IMR-90 (cell line): Measurements from ENCODE around the gene DSN1. TPM values are rescaled to one million over a fixed set of nuclear protein-coding genes. Genes with fewer than 3 reads are reported as not detected.

ENCODE experiments used
- ATAC-seq: fragments of 200-7000 bp; cut with Tn5 transposase; 2 replicates; pipeline ENCODE4 v1.9.1; 2020; ENCODE audit warnings: low read depth, mild to moderate bottlenecking, moderate library complexity
- BruUV-seq: library from RNA; stranded (reverse); fragments of 400-500 nt; replicated peaks from 2 replicates; lab custom pipeline; 2021; lab: Mats Ljungman, UMichigan
- CTCF ChIA-PET: fragments of 300-600 bp; formaldehyde crosslinking; extraction: SDS; loops from one replicate; lab custom pipeline; 2021; ENCODE audit warnings: antibody characterized with exemption; lab: Yijun Ruan, JAX
- POLR2A ChIA-PET: fragments of 300-600 bp; sonication (Branson Sonifier 250); formaldehyde crosslinking; loops from one replicate; lab custom pipeline; 2022; ENCODE audit warnings: antibody characterized with exemption; ENCODE audit not compliant: unreplicated experiment; lab: Charles Lee
- DNase-seq: peaks from one replicate; pipeline ENCODE4 v3.0.0; 2013
- H2AFZ ChIP-seq: replicated peaks from 2 replicates; pipeline ENCODE3; 2013; ENCODE audit warnings: low read length, mild to moderate bottlenecking; ENCODE audit not compliant: poor library complexity
- H2AK5ac ChIP-seq: 2 replicates; pipeline ENCODE4 v1.6.1; 2013; ENCODE audit warnings: low read depth, low read length, inconsistent platforms
- H2AK9ac ChIP-seq: replicated peaks from 2 replicates; pipeline ENCODE3; 2013; ENCODE audit warnings: mild to moderate bottlenecking, low read depth, low read length, moderate library complexity; ENCODE audit not compliant: poor library complexity
- H2BK120ac ChIP-seq: 2 replicates; pipeline ENCODE4 v1.6.1; 2013; ENCODE audit warnings: low read depth, low read length, inconsistent platforms
- H2BK15ac ChIP-seq: 3 replicates; pipeline ENCODE4 v1.6.1; 2013; ENCODE audit warnings: low read depth, low read length, inconsistent platforms
- H2BK20ac ChIP-seq: 2 replicates; pipeline ENCODE4 v1.6.1; 2013; ENCODE audit warnings: low read depth, mild to moderate bottlenecking, inconsistent platforms, low read length, moderate library complexity
- H2BK5ac ChIP-seq: 2 replicates; pipeline ENCODE4 v1.6.1; 2013; ENCODE audit warnings: mild to moderate bottlenecking, low read depth, low read length, inconsistent platforms; ENCODE audit not compliant: poor library complexity, severe bottlenecking
- H3K14ac ChIP-seq: replicated peaks from 2 replicates; pipeline ENCODE4 v1.6.1; 2013; ENCODE audit warnings: low read depth, low read length, inconsistent platforms
- H3K18ac ChIP-seq: 2 replicates; pipeline ENCODE4 v1.6.1; 2013; ENCODE audit warnings: low read depth, low read length, control low read depth
- H3K23ac ChIP-seq: 2 replicates; pipeline ENCODE4 v1.6.1; 2013; ENCODE audit warnings: low read depth, low read length, inconsistent platforms
- H3K27ac ChIP-seq: 2 replicates; pipeline ENCODE4 v1.5.1; 2013; ENCODE audit warnings: mild to moderate bottlenecking, control low read depth, low read length; ENCODE audit not compliant: insufficient read depth
- H3K27me3 ChIP-seq: 2 replicates; pipeline ENCODE4 v1.6.1; 2013; ENCODE audit warnings: low read length; ENCODE audit not compliant: control insufficient read depth, insufficient read depth
- H3K36me3 ChIP-seq: 2 replicates; pipeline ENCODE4 v1.6.1; 2013; ENCODE audit warnings: low read length, mixed read lengths; ENCODE audit not compliant: control insufficient read depth, insufficient read depth
- H3K4ac ChIP-seq: 2 replicates; pipeline ENCODE4 v1.6.1; 2013; ENCODE audit warnings: low read depth, low read length, inconsistent platforms
- H3K4me1 ChIP-seq: 2 replicates; pipeline ENCODE4 v1.6.1; 2013; ENCODE audit warnings: low read length, mixed read lengths; ENCODE audit not compliant: control insufficient read depth, insufficient read depth
- H3K4me2 ChIP-seq: 2 replicates; pipeline ENCODE4 v1.6.1; 2013; ENCODE audit warnings: low read depth, mild to moderate bottlenecking, control low read depth, low read length, moderate library complexity
- H3K4me3 ChIP-seq: 2 replicates; pipeline ENCODE4 v1.5.1; 2013; ENCODE audit warnings: low read depth, mild to moderate bottlenecking, control low read depth, low read length, moderate library complexity; ENCODE audit not compliant: insufficient read depth
- H3K56ac ChIP-seq: 2 replicates; pipeline ENCODE4 v1.6.1; 2013; ENCODE audit warnings: low read length, inconsistent platforms; ENCODE audit not compliant: insufficient read depth; ENCODE audit errors: extremely low read depth
- H3K79me1 ChIP-seq, 2 experiments: 2 replicates each; pipeline ENCODE4 v1.6.1; 2013; ENCODE audit warnings: low read length in 2 of 2, inconsistent platforms in 1 of 2, low read depth in 1 of 2
- H3K9ac ChIP-seq: 2 replicates; pipeline ENCODE4 v1.6.1; 2013; ENCODE audit warnings: low read depth, low read length, control low read depth
- H3K9me1 ChIP-seq: 2 replicates; pipeline ENCODE4 v1.6.1; 2013; ENCODE audit warnings: low read length, inconsistent platforms; ENCODE audit not compliant: insufficient read depth
- H3K9me3 ChIP-seq: 2 replicates; pipeline ENCODE4 v1.6.1; 2013; ENCODE audit warnings: low read length; ENCODE audit not compliant: control insufficient read depth, insufficient read depth
- H4K20me1 ChIP-seq: 2 replicates; pipeline ENCODE4 v1.6.1; 2013; ENCODE audit warnings: low read length, inconsistent platforms; ENCODE audit not compliant: insufficient read depth
- H4K5ac ChIP-seq: 2 replicates; pipeline ENCODE4 v1.6.1; 2013; ENCODE audit warnings: mild to moderate bottlenecking, low read depth, low read length, control low read depth
- H4K8ac ChIP-seq, 2 experiments: 2 replicates each; pipeline ENCODE4 v1.6.1; 2013; ENCODE audit warnings: low read depth in 2 of 2, low read length in 2 of 2, control low read depth in 1 of 2, inconsistent platforms in 1 of 2
- H4K91ac ChIP-seq: 2 replicates; pipeline ENCODE4 v1.6.1; 2013; ENCODE audit warnings: low read depth, low read length, inconsistent platforms; ENCODE audit not compliant: insufficient read depth
- BHLHE40 ChIP-seq: fragments of 150-350 bp; IDR thresholded peaks from 2 replicates; pipeline ENCODE4 v1.6.1; 2016; ENCODE audit warnings: mild to moderate bottlenecking, low read depth, low read length
- CEBPB ChIP-seq: IDR thresholded peaks from 2 replicates; pipeline ENCODE4 v1.6.1; 2012; ENCODE audit warnings: low read depth, low read length, improper control_type of control experiment
- CHD1 ChIP-seq: IDR thresholded peaks from 2 replicates; pipeline ENCODE4 v1.6.1; 2012; ENCODE audit warnings: low read depth, low read length, improper control_type of control experiment
- CTCF ChIP-seq: conservative IDR thresholded peaks from 2 replicates; pipeline ENCODE4 v1.5.1; 2012; ENCODE audit warnings: mild to moderate bottlenecking, low read depth, low read length, improper control_type of control experiment
- ELK1 ChIP-seq: fragments of 150-350 bp; IDR thresholded peaks from 2 replicates; pipeline ENCODE4 v1.6.1; 2016; ENCODE audit warnings: low read depth, mild to moderate bottlenecking, low read length, moderate library complexity, borderline replicate concordance
- FOS ChIP-seq: fragments of 150-350 bp; IDR thresholded peaks from 2 replicates; pipeline ENCODE4 v1.6.1; 2016; ENCODE audit warnings: low read depth, low read length
- MAFK ChIP-seq: IDR thresholded peaks from 2 replicates; pipeline ENCODE4 v1.6.1; 2012; ENCODE audit warnings: low read depth, low read length, improper control_type of control experiment
- MAZ ChIP-seq: IDR thresholded peaks from 2 replicates; pipeline ENCODE4 v1.6.1; 2012; ENCODE audit warnings: low read depth, mild to moderate bottlenecking, low read length, improper control_type of control experiment, moderate library complexity, borderline replicate concordance
- MXI1 ChIP-seq: IDR thresholded peaks from 2 replicates; pipeline ENCODE4 v1.6.1; 2012; ENCODE audit warnings: low read depth, mild to moderate bottlenecking, low read length, moderate library complexity, borderline replicate concordance
- NFE2L2 ChIP-seq: fragments of 150-350 bp; IDR thresholded peaks from 2 replicates; pipeline ENCODE4 v1.6.1; 2016; ENCODE audit warnings: low read depth, mild to moderate bottlenecking, low read length
- POLR2A ChIP-seq: IDR thresholded peaks from 2 replicates; pipeline ENCODE4 v1.6.1; 2012; ENCODE audit warnings: mild to moderate bottlenecking, low read depth, low read length
- RCOR1 ChIP-seq: IDR thresholded peaks from 2 replicates; pipeline ENCODE4 v1.6.1; 2012; ENCODE audit warnings: mild to moderate bottlenecking, low read length, improper control_type of control experiment; ENCODE audit not compliant: insufficient replicate concordance
- RFX5 ChIP-seq: IDR thresholded peaks from 2 replicates; pipeline ENCODE4 v1.8.0; 2012; ENCODE audit warnings: low read depth, mild to moderate bottlenecking, low read length, moderate library complexity
- SMC3 ChIP-seq: fragments of 150-350 bp; IDR thresholded peaks from 2 replicates; pipeline ENCODE4 v1.6.1; 2016; ENCODE audit warnings: low read depth, mild to moderate bottlenecking, antibody characterized with exemption, low read length, moderate library complexity
- WGBS, 2 experiments: methylation state at CpG; one replicate each; pipeline versions ENCODE4 v1.1.5 to v1.1.7; 2013; ENCODE audit warnings: missing lambda C conversion rate in 2 of 2; ENCODE audit not compliant: insufficient read length in 1 of 2; ENCODE audit errors: extremely low coverage in 2 of 2; 5-methylcytosine and 5-hydroxymethylcytosine counted together
- dilution Hi-C: fragments of 300-500 bp; cut with HindIII; formaldehyde crosslinking; loops from one replicate; pipeline ENCODE4 v1.14.3; 2018; ENCODE audit warnings: low sequenced_read_pairs; ENCODE audit not compliant: unreplicated experiment
- in situ Hi-C: fragments of 300-500 bp; cut with MboI; formaldehyde crosslinking; loops from 3 replicates; pipeline ENCODE4 v1.14.3; 2019; ENCODE audit warnings: low sequenced_read_pairs, inconsistent platforms, mixed read lengths
- intact Hi-C: fragments of 100-400 bp; cut with micrococcal nuclease; formaldehyde crosslinking; loops from 2 replicates; pipeline ENCODE4 v1.10.0; 2022
- polyA plus RNA-seq, 3 experiments: library from polyadenylated mRNA; depleted of rRNA; stranded (reverse); fragments of >200 nt; gene quantifications; 2 replicates each; pipeline ENCODE4 v1.2.3, GENCODE V29; 2012; ENCODE audit warnings: low replicate concordance in 1 of 3
- total RNA-seq: library from RNA; depleted of rRNA; stranded (reverse); fragments of >200 nt; gene quantifications from 2 replicates; pipeline ENCODE4 v1.2.3, GENCODE V29; 2012
- TF ChIP-seq, protein P1 (sequence below): fragments of 150-350 bp; IDR thresholded peaks from 2 replicates; pipeline ENCODE4 v1.6.1; 2017; ENCODE audit warnings: mild to moderate bottlenecking, antibody characterized with exemption, low read length, low read depth

DSN1 gene
- total and polyA plus RNA-seq, 2 of the 4 experiments (the other 2 are of a cell fraction): 10.5 to 16.3 TPM

- Histone ChIP-seq H2BK5ac (no peak overlapping the region), H4K5ac (no peak overlapping the region), H3K27me3 (no peaks in the 10 kb centered on the region), H3K9me3 (no peaks in the 10 kb centered on the region), H3K9ac (no peak overlapping the region), H4K20me1 (peaks cover 9% of the 10 kb centered on the region; the same call in 1 of the 2 replicates), H3K4me1 (no peaks in the 10 kb centered on the region), H4K91ac (no peak overlapping the region), H2BK20ac (no peak overlapping the region), H3K9me1 (0 out of 2 replicates have a peak, but pooled peaks cover 7% of the 10 kb centered on the region), H3K4me2 (no peak overlapping the region), H2AK5ac (no peak overlapping the region), H3K56ac (no peak overlapping the region), H3K27ac (no peak overlapping the region), H3K4ac (no peak overlapping the region), H3K79me1 (peaks cover 37 to 78% of the 10 kb centered on the region in 2 experiments), H3K4me3 (no peak overlapping the region), H2AFZ (no peak overlapping the region), H2AK9ac (no peak overlapping the region), H2BK15ac (no peak overlapping the region), H3K36me3 (peaks cover 59% of the 10 kb centered on the region), H3K14ac (no peak overlapping the region), H3K23ac (no peak overlapping the region), H2BK120ac (no peak overlapping the region), H4K8ac (no peak overlapping the region), H3K18ac (no peak overlapping the region)
- TF ChIP-seq RFX5: no peak
- TF ChIP-seq POLR2A: no peak
- no peak for TF ChIP-seq NFE2L2
- TF ChIP-seq, protein P1, sequence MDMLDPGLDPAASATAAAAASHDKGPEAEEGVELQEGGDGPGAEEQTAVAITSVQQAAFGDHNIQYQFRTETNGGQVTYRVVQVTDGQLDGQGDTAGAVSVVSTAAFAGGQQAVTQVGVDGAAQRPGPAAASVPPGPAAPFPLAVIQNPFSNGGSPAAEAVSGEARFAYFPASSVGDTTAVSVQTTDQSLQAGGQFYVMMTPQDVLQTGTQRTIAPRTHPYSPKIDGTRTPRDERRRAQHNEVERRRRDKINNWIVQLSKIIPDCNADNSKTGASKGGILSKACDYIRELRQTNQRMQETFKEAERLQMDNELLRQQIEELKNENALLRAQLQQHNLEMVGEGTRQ: no peak
- TF ChIP-seq CEBPB: no peak
- TF ChIP-seq MAFK: no peak
- no peak for TF ChIP-seq FOS
- no peak for TF ChIP-seq CHD1
- TF ChIP-seq MXI1: no peak
- no peak for TF ChIP-seq SMC3
- TF ChIP-seq CTCF: no peak
- TF ChIP-seq ELK1: no peak
- TF ChIP-seq BHLHE40: no peak
- no peak for TF ChIP-seq MAZ
- TF ChIP-seq RCOR1: no peak
- intact Hi-C loops: no loop called here
- WGBS, 2 experiments: 80% methylated on average over 1 of the region's 5 CpGs; no CpG with 5 or more reads in 1 of the 2 experiments
- dilution Hi-C loops: no loop called here
- in situ Hi-C loops: no loop called here
- BruUV-seq: no TSS peak
- no peak for DNase-seq
- no peak for ATAC-seq
- POLR2A ChIA-PET: no interaction called here
- CTCF ChIA-PET: no interaction called here
Observed at GRCh38 chr20:36796875-36797274, 23.3 kb upstream of the DSN1 start.
